Vagina (tissue), 2 donors: ENCODE results near the gene VNN1. TPM values are rescaled to one million over a fixed set of nuclear protein-coding genes. Genes with fewer than 3 reads are reported as not detected.

Experiments
- DNase-seq, 2 donors: peaks; one replicate each; pipeline ENCODE4 v3.0.0-alpha.2; 2017; ENCODE audit errors: extremely low spot score in 2 of 2
- H3K27ac ChIP-seq: fragments of 200-600 bp; sonication (generic); one replicate; pipeline ENCODE4 v1.5.1; 2019
- H3K27me3 ChIP-seq: fragments of 200-600 bp; sonication (generic); one replicate; pipeline ENCODE4 v1.5.1; 2019
- H3K36me3 ChIP-seq, 2 donors: fragments of 200-600 bp; sonication (generic); one replicate each; pipeline ENCODE4 v1.5.1; 2017 to 2019
- H3K4me1 ChIP-seq: fragments of 200-600 bp; sonication (generic); one replicate; pipeline ENCODE4 v1.5.1; 2019
- H3K4me3 ChIP-seq, 2 donors: fragments of 200-600 bp; sonication (generic); 1 replicate in 1 of 2; 2 replicates in 1 of 2; pipeline ENCODE4 v1.5.1; 2016 to 2019
- H3K9me3 ChIP-seq: fragments of 200-600 bp; sonication (generic); one replicate; pipeline ENCODE4 v1.5.1; 2019
- CTCF ChIP-seq, 3 experiments: fragments of 450-650 bp in 2 of 3; fragments of 200-600 bp in 1 of 3; sonication (generic) in 1 of 3; IDR thresholded peaks; one replicate each; pipeline ENCODE4 v1.5.1; 2017 to 2019; ENCODE audit warnings: antibody characterized with exemption in 3 of 3, mild to moderate bottlenecking in 2 of 3, moderate library complexity in 2 of 3
- POLR2A ChIP-seq, 2 donors: fragments of 450-650 bp; IDR thresholded peaks; one replicate each; pipeline ENCODE4 v1.6.1; 2017; ENCODE audit warnings: antibody characterized with exemption in 2 of 2, mild to moderate bottlenecking in 2 of 2, moderate library complexity in 2 of 2
- POLR2AphosphoS5 ChIP-seq, 2 donors: sonication (generic); formaldehyde crosslinking; IDR thresholded peaks; one replicate each; pipeline ENCODE4 v1.9.0; 2017; ENCODE audit warnings: antibody characterized with exemption in 2 of 2, mild to moderate bottlenecking in 2 of 2, low read depth in 1 of 2; ENCODE audit not compliant: insufficient read depth in 1 of 2
- intact Hi-C: fragments of 100-400 bp; cut with DNase I; formaldehyde crosslinking; loops from one replicate; pipeline ENCODE4 v1.15.1; 2023
- total RNA-seq: library from RNA; depleted of rRNA; stranded (reverse); fragments of >200 nt; gene quantifications from one replicate; pipeline ENCODE4 v1.2.3, GENCODE V29; 2016

The VNN1 gene
- total RNA-seq, 1 donor from 2014 or later = 2.0 TPM

DNA sequence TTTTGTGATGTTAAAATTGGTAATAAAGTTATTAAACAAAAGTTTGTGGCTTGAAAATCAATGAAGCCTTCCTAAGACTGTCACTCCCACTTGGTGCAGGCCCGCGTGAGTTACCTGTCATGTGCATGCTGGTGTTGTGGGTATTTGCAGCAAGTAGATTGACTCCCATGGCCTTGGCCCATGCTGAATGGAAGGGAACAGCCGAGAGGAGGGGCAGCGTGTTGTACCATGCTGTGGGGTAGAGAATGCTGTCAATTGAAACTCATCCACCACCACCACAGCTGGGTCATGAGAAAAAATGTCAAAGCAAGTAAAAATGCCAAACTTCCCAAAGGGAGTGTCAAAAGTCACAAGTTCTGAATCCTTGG, 12.7 kb upstream of the VNN1 start:
- Histone ChIP-seq H3K4me1 (no peaks in the 10 kb centered on the region), H3K36me3 (no peaks in the 10 kb centered on the region), H3K9me3 (no peaks in the 10 kb centered on the region), H3K27ac (no peak overlapping the region), H3K4me3 (no peak overlapping the region), H3K27me3 (no peaks in the 10 kb centered on the region)
- TF ChIP-seq POLR2AphosphoS5 (IDR thresholded peaks at IDR 0.05; ENCODE audit: insufficient read depth in 1 of 2, low read depth in 1 of 2) = no peak
- TF ChIP-seq POLR2A (IDR thresholded peaks at IDR 0.05) = no peak
- no peak for TF ChIP-seq CTCF (IDR thresholded peaks at IDR 0.05)
- intact Hi-C loops = no loop called here
- no peak for DNase-seq

- intact Hi-C loops = no loop called here
- no peak for TF ChIP-seq POLR2A (IDR thresholded peaks at IDR 0.05)
- no peak for TF ChIP-seq CTCF (IDR thresholded peaks at IDR 0.05)
- TF ChIP-seq POLR2AphosphoS5 (IDR thresholded peaks at IDR 0.05; ENCODE audit: insufficient read depth in 1 of 2, low read depth in 1 of 2) = no peak
- Histone ChIP-seq H3K4me3 (no peak overlapping the region), H3K27me3 (no peaks in the 10 kb centered on the region), H3K9me3 (no peaks in the 10 kb centered on the region), H3K27ac (no peak overlapping the region), H3K36me3 (no peaks in the 10 kb centered on the region), H3K4me1 (no peaks in the 10 kb centered on the region)
- DNase-seq = no peak
Measured at GRCh38 chr6:132725947-132726607, 12.2 kb upstream of the VNN1 start.

DNA sequence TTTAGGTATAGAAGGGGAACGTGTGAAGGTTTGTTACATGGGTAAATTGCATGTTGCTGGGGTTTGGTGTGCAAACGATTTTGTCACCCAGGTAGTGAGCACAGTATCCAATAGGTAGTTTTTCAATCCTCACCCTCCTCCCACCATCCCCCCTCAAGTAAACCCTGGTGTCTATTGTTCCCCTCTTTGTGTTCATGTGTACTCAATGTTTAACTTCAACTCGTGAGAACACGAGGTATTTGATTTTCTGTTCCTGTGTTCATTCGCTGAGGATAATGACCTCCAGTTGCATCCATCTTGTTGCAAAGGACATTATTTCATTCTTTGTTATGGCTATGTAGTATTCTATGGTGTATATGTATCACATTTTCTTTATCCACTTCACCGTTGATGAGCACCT, 11.6 kb upstream of the VNN1 start:
- H3K4me1 ChIP-seq = no peaks in the 10 kb centered on the region
- H3K4me3 ChIP-seq = no peak overlapping the region
- no peak for DNase-seq
- no peaks in the 10 kb centered on the region for H3K36me3 ChIP-seq
- no peaks in the 10 kb centered on the region for H3K27me3 ChIP-seq
- intact Hi-C loops = no loop called here
- no peaks in the 10 kb centered on the region for H3K9me3 ChIP-seq
- TF ChIP-seq CTCF (IDR thresholded peaks at IDR 0.05) (no peak), POLR2AphosphoS5 (IDR thresholded peaks at IDR 0.05; ENCODE audit: insufficient read depth in 1 of 2, low read depth in 1 of 2) (no peak), POLR2A (IDR thresholded peaks at IDR 0.05) (no peak)
- no peak overlapping the region for H3K27ac ChIP-seq

DNA sequence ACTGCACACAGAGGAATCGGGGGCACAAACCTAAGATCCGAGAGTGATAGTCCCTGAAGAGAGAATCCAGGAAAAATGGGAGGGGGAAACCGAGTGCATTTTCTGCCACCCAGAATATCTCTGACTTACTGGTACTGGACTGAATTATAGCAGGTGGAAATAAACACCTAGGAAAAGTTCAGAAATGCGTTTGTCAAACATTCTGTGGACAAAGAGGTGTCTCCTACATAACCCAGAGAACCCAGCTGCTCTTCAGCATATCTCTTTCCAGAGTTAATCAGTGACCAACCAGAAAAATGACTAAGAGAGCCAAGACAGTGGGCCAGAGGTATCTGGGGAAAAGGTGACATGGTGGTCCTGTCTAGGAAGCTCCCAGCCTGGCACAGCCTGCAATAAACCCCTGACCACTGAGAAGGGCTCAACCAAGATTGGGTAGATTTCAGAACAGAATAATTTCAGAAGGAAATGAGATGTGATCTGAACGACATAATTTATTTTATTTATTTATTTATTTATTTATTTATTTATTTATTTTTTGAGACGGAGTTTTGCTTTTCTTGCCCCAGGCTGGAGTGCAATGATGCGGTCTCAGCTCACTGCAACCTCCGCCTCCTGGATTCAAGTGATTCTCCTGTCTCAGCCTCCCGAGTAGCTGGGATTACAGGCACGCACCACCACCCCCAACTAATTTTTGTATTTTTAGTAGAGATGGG, 6.0 kb upstream of the VNN1 start:
- H3K9me3 ChIP-seq = no peaks in the 10 kb centered on the region
- no peaks in the 10 kb centered on the region for H3K4me1 ChIP-seq
- no peak for TF ChIP-seq POLR2AphosphoS5 (IDR thresholded peaks at IDR 0.05; ENCODE audit: insufficient read depth in 1 of 2, low read depth in 1 of 2)
- TF ChIP-seq POLR2A (IDR thresholded peaks at IDR 0.05) = no peak
- TF ChIP-seq CTCF (IDR thresholded peaks at IDR 0.05) = no peak
- DNase-seq = no peak
- H3K36me3 ChIP-seq = no peaks in the 10 kb centered on the region
- intact Hi-C loops = no loop called here
- H3K4me3 ChIP-seq = no peak overlapping the region
- no peak overlapping the region for H3K27ac ChIP-seq
- H3K27me3 ChIP-seq = no peaks in the 10 kb centered on the region
